ENCODE results near the gene SLC9A3. TPM values are rescaled to one million over a fixed set of nuclear protein-coding genes. Genes with fewer than 3 reads are reported as not detected.

The SLC9A3 gene
- total RNA-seq, 1 donor from 2014 or later = 1.6 TPM

GRCh38 chr5:464843-465590, 59.2 kb downstream of the SLC9A3 start:
- H3K36me3 ChIP-seq (ENCODE audit: control insufficient read depth in 3 of 3, insufficient read depth in 3 of 3, low read length in 3 of 3) = peaks cover 39 to 66% (median 52%) of the 10 kb centered on the region in 3 donors
- H3K9me3 ChIP-seq (ENCODE audit: control insufficient read depth in 3 of 3, low read length in 3 of 3) = no peaks in the 10 kb centered on the region
- H3K9ac ChIP-seq (ENCODE audit: low read depth in 1 of 3, low read length in 3 of 3) = no peak overlapping the region
- H3K4me3 ChIP-seq (ENCODE audit: low read length in 3 of 3) = no peak overlapping the region
- H3K4me1 ChIP-seq (ENCODE audit: control insufficient read depth in 3 of 3, insufficient read depth in 3 of 3, low read length in 3 of 3) = no peaks in the 10 kb centered on the region
- H3K27me3 ChIP-seq (ENCODE audit: control insufficient read depth in 3 of 3, insufficient read depth in 3 of 3, low read length in 3 of 3) = no peaks in the 10 kb centered on the region
- no peak overlapping the region for H3K27ac ChIP-seq (ENCODE audit: low read depth, low read length)

GRCh38 chr5:464446-464842, 59.8 kb downstream of the SLC9A3 start:
- Histone ChIP-seq H3K9me3 (ENCODE audit: control insufficient read depth in 3 of 3, low read length in 3 of 3) (no peaks in the 10 kb centered on the region), H3K27ac (ENCODE audit: low read depth, low read length) (no peak overlapping the region), H3K36me3 (ENCODE audit: control insufficient read depth in 3 of 3, insufficient read depth in 3 of 3, low read length in 3 of 3) (peaks cover 45 to 68% (median 55%) of the 10 kb centered on the region in 3 donors), H3K27me3 (ENCODE audit: control insufficient read depth in 3 of 3, insufficient read depth in 3 of 3, low read length in 3 of 3) (no peaks in the 10 kb centered on the region), H3K9ac (ENCODE audit: low read depth in 1 of 3, low read length in 3 of 3) (no peak overlapping the region), H3K4me1 (ENCODE audit: control insufficient read depth in 3 of 3, insufficient read depth in 3 of 3, low read length in 3 of 3) (no peaks in the 10 kb centered on the region), H3K4me3 (ENCODE audit: low read length in 3 of 3) (no peak overlapping the region)

GRCh38 chr5:463952-464351, 60.3 kb downstream of the SLC9A3 start:
- Histone ChIP-seq H3K9ac (ENCODE audit: low read depth in 1 of 3, low read length in 3 of 3) (no peak overlapping the region), H3K9me3 (ENCODE audit: control insufficient read depth in 3 of 3, low read length in 3 of 3) (no peaks in the 10 kb centered on the region), H3K36me3 (ENCODE audit: control insufficient read depth in 3 of 3, insufficient read depth in 3 of 3, low read length in 3 of 3) (peaks cover 46 to 70% (median 56%) of the 10 kb centered on the region in 3 donors), H3K4me3 (ENCODE audit: low read length in 3 of 3) (no peak overlapping the region), H3K4me1 (ENCODE audit: control insufficient read depth in 3 of 3, insufficient read depth in 3 of 3, low read length in 3 of 3) (no peaks in the 10 kb centered on the region), H3K27me3 (ENCODE audit: control insufficient read depth in 3 of 3, insufficient read depth in 3 of 3, low read length in 3 of 3) (no peaks in the 10 kb centered on the region), H3K27ac (ENCODE audit: low read depth, low read length) (no peak overlapping the region)

GRCh38 chr5:463301-463700, 60.9 kb downstream of the SLC9A3 start:
- Histone ChIP-seq H3K36me3 (ENCODE audit: control insufficient read depth in 3 of 3, insufficient read depth in 3 of 3, low read length in 3 of 3) (peaks cover 49 to 76% (median 63%) of the 10 kb centered on the region in 3 donors), H3K9me3 (ENCODE audit: control insufficient read depth in 3 of 3, low read length in 3 of 3) (no peaks in the 10 kb centered on the region), H3K4me1 (ENCODE audit: control insufficient read depth in 3 of 3, insufficient read depth in 3 of 3, low read length in 3 of 3) (no peaks in the 10 kb centered on the region), H3K4me3 (ENCODE audit: low read length in 3 of 3) (no peak overlapping the region), H3K9ac (ENCODE audit: low read depth in 1 of 3, low read length in 3 of 3) (no peak overlapping the region), H3K27ac (ENCODE audit: low read depth, low read length) (no peak overlapping the region), H3K27me3 (ENCODE audit: control insufficient read depth in 3 of 3, insufficient read depth in 3 of 3, low read length in 3 of 3) (no peaks in the 10 kb centered on the region)

GRCh38 chr5:462051-462481, 62.2 kb downstream of the SLC9A3 start:
- H3K9me3 ChIP-seq (ENCODE audit: control insufficient read depth in 3 of 3, low read length in 3 of 3) = no peaks in the 10 kb centered on the region
- H3K27ac ChIP-seq (ENCODE audit: low read depth, low read length) = no peak overlapping the region
- no peaks in the 10 kb centered on the region for H3K27me3 ChIP-seq (ENCODE audit: control insufficient read depth in 3 of 3, insufficient read depth in 3 of 3, low read length in 3 of 3)
- peaks cover 60 to 87% (median 72%) of the 10 kb centered on the region in 3 donors for H3K36me3 ChIP-seq (ENCODE audit: control insufficient read depth in 3 of 3, insufficient read depth in 3 of 3, low read length in 3 of 3)
- no peak overlapping the region for H3K4me3 ChIP-seq (ENCODE audit: low read length in 3 of 3)
- no peak overlapping the region for H3K9ac ChIP-seq (ENCODE audit: low read depth in 1 of 3, low read length in 3 of 3)
- H3K4me1 ChIP-seq (ENCODE audit: control insufficient read depth in 3 of 3, insufficient read depth in 3 of 3, low read length in 3 of 3) = no peaks in the 10 kb centered on the region

- H3K9ac ChIP-seq (ENCODE audit: low read depth in 1 of 3, low read length in 3 of 3) = no peak overlapping the region
- no peaks in the 10 kb centered on the region for H3K4me1 ChIP-seq (ENCODE audit: control insufficient read depth in 3 of 3, insufficient read depth in 3 of 3, low read length in 3 of 3)
- H3K27me3 ChIP-seq (ENCODE audit: control insufficient read depth in 3 of 3, insufficient read depth in 3 of 3, low read length in 3 of 3) = no peaks in the 10 kb centered on the region
- no peak overlapping the region for H3K27ac ChIP-seq (ENCODE audit: low read depth, low read length)
- H3K9me3 ChIP-seq (ENCODE audit: control insufficient read depth in 3 of 3, low read length in 3 of 3) = no peaks in the 10 kb centered on the region
- H3K4me3 ChIP-seq (ENCODE audit: low read length in 3 of 3) = no peak overlapping the region
- H3K36me3 ChIP-seq (ENCODE audit: control insufficient read depth in 3 of 3, insufficient read depth in 3 of 3, low read length in 3 of 3) = peaks cover 58 to 75% (median 69%) of the 10 kb centered on the region in 3 donors
Measured at GRCh38 chr5:460273-460625, 64.0 kb downstream of the SLC9A3 start.

- no peak overlapping the region for H3K4me3 ChIP-seq (ENCODE audit: low read length in 3 of 3)
- H3K36me3 ChIP-seq (ENCODE audit: control insufficient read depth in 3 of 3, insufficient read depth in 3 of 3, low read length in 3 of 3) = peaks cover 58 to 74% (median 71%) of the 10 kb centered on the region in 3 donors
- H3K27ac ChIP-seq (ENCODE audit: low read depth, low read length) = no peak overlapping the region
- H3K9me3 ChIP-seq (ENCODE audit: control insufficient read depth in 3 of 3, low read length in 3 of 3) = no peaks in the 10 kb centered on the region
- H3K9ac ChIP-seq (ENCODE audit: low read depth in 1 of 3, low read length in 3 of 3) = no peak overlapping the region
- no peaks in the 10 kb centered on the region for H3K4me1 ChIP-seq (ENCODE audit: control insufficient read depth in 3 of 3, insufficient read depth in 3 of 3, low read length in 3 of 3)
- no peaks in the 10 kb centered on the region for H3K27me3 ChIP-seq (ENCODE audit: control insufficient read depth in 3 of 3, insufficient read depth in 3 of 3, low read length in 3 of 3)
Measured at GRCh38 chr5:459562-460272, 64.5 kb downstream of the SLC9A3 start.

- Histone ChIP-seq H3K9ac (ENCODE audit: low read depth in 1 of 3, low read length in 3 of 3) (no peak overlapping the region), H3K27me3 (ENCODE audit: control insufficient read depth in 3 of 3, insufficient read depth in 3 of 3, low read length in 3 of 3) (no peaks in the 10 kb centered on the region), H3K36me3 (ENCODE audit: control insufficient read depth in 3 of 3, insufficient read depth in 3 of 3, low read length in 3 of 3) (peaks cover 58 to 72% (median 72%) of the 10 kb centered on the region in 3 donors), H3K4me3 (ENCODE audit: low read length in 3 of 3) (no peak overlapping the region), H3K9me3 (ENCODE audit: control insufficient read depth in 3 of 3, low read length in 3 of 3) (no peaks in the 10 kb centered on the region), H3K4me1 (ENCODE audit: control insufficient read depth in 3 of 3, insufficient read depth in 3 of 3, low read length in 3 of 3) (no peaks in the 10 kb centered on the region), H3K27ac (ENCODE audit: low read depth, low read length) (no peak overlapping the region)
Measured at GRCh38 chr5:458547-459353, 65.5 kb downstream of the SLC9A3 start.

- H3K4me3 ChIP-seq (ENCODE audit: low read length in 3 of 3) = no peak overlapping the region
- no peaks in the 10 kb centered on the region for H3K27me3 ChIP-seq (ENCODE audit: control insufficient read depth in 3 of 3, insufficient read depth in 3 of 3, low read length in 3 of 3)
- H3K9ac ChIP-seq (ENCODE audit: low read depth in 1 of 3, low read length in 3 of 3) = no peak overlapping the region
- H3K36me3 ChIP-seq (ENCODE audit: control insufficient read depth in 3 of 3, insufficient read depth in 3 of 3, low read length in 3 of 3) = peaks cover 70 to 78% (median 74%) of the 10 kb centered on the region in 3 donors
- H3K27ac ChIP-seq (ENCODE audit: low read depth, low read length) = no peak overlapping the region
- H3K4me1 ChIP-seq (ENCODE audit: control insufficient read depth in 3 of 3, insufficient read depth in 3 of 3, low read length in 3 of 3) = no peaks in the 10 kb centered on the region
- no peaks in the 10 kb centered on the region for H3K9me3 ChIP-seq (ENCODE audit: control insufficient read depth in 3 of 3, low read length in 3 of 3)
Measured at GRCh38 chr5:457195-457961, 66.9 kb downstream of the SLC9A3 start.

Measured in skeletal muscle tissue (tissue), 4 donors.